Coronary artery (tissue), 2 donors: Measurements from ENCODE around the gene PRR12.
"Not testable (repeated sequence)": the region's sequence is repeated elsewhere in the genome, so short reads cannot be mapped to it uniquely, and the experiment has no call there.

Experiments used
- DNase-seq: peaks from one replicate; pipeline ENCODE4 v3.0.0-alpha.2; 2017; ENCODE audit warnings: low spot score
- H3K27ac ChIP-seq, 2 donors: fragments of 200-600 bp; sonication (generic); one replicate each; pipeline ENCODE4 v1.5.1; 2016 to 2019
- H3K4me3 ChIP-seq: fragments of 200-600 bp; sonication (generic); 2 replicates; pipeline ENCODE4 v1.5.1; 2016; ENCODE audit warnings: mild to moderate bottlenecking, moderate library complexity
- CTCF ChIP-seq: fragments of 200-600 bp; sonication (generic); IDR thresholded peaks from one replicate; pipeline ENCODE4 v1.5.1; 2019; ENCODE audit warnings: antibody characterized with exemption

PRR12 gene

GRCh38 chr19:49616945-49617344 is 26.0 kb downstream of the PRR12 start:
- Histone ChIP-seq H3K27ac (no peak overlapping the region), H3K4me3 (no peak overlapping the region)
- no peak for TF ChIP-seq CTCF
- DNase-seq, result no peak

GRCh38 chr19:49617860-49618259 is 26.9 kb downstream of the PRR12 start:
- H3K27ac ChIP-seq, DNase-seq, H3K4me3 ChIP-seq: not testable (repeated sequence)

- Histone ChIP-seq H3K27ac (no peak overlapping the region), H3K4me3 (no peak overlapping the region)
- no peak for TF ChIP-seq CTCF
- DNase-seq, result no peak
Observed at GRCh38 chr19:49624967-49625910, 34.3 kb downstream of the PRR12 start.

- no peak overlapping the region for H3K27ac ChIP-seq
- H3K4me3 ChIP-seq, result no peak overlapping the region
- no peak for DNase-seq
- no peak for TF ChIP-seq CTCF
Observed at GRCh38 chr19:49626226-49626625, 35.2 kb downstream of the PRR12 start.

GRCh38 chr19:49629659-49630058 is 38.7 kb downstream of the PRR12 start:
- DNase-seq, result no peak
- H3K4me3 ChIP-seq, result no peak overlapping the region
- H3K27ac ChIP-seq, result peak overlapping the region in 1 of 2 donors; percentile 20
- TF ChIP-seq CTCF, result no peak

- peak overlapping the region in 1 of 2 donors; percentile 32 for H3K27ac ChIP-seq
- H3K4me3 ChIP-seq, result no peak overlapping the region
- no peak for TF ChIP-seq CTCF
- DNase-seq, result no peak
Observed at GRCh38 chr19:49631014-49631588, 40.1 kb downstream of the PRR12 start.

- Histone ChIP-seq H3K4me3 (no peak overlapping the region), H3K27ac (peak overlapping the region in 1 of 2 donors; percentile 24)
- TF ChIP-seq CTCF, result no peak
- DNase-seq, result no peak
Observed at GRCh38 chr19:49631610-49632192, 40.7 kb downstream of the PRR12 start.
